IMR-90 (cell line): ENCODE results near the gene CAPN5.

Source experiments
- CEBPB ChIP-seq: IDR thresholded peaks from 2 replicates; pipeline ENCODE4 v1.6.1; 2012; ENCODE audit warnings: low read depth, low read length, improper control_type of control experiment
- CHD1 ChIP-seq: IDR thresholded peaks from 2 replicates; pipeline ENCODE4 v1.6.1; 2012; ENCODE audit warnings: low read depth, low read length, improper control_type of control experiment
- CTCF ChIP-seq: conservative IDR thresholded peaks from 2 replicates; pipeline ENCODE4 v1.5.1; 2012; ENCODE audit warnings: mild to moderate bottlenecking, low read depth, low read length, improper control_type of control experiment
- MAFK ChIP-seq: IDR thresholded peaks from 2 replicates; pipeline ENCODE4 v1.6.1; 2012; ENCODE audit warnings: low read depth, low read length, improper control_type of control experiment
- MAZ ChIP-seq: IDR thresholded peaks from 2 replicates; pipeline ENCODE4 v1.6.1; 2012; ENCODE audit warnings: low read depth, mild to moderate bottlenecking, low read length, improper control_type of control experiment, moderate library complexity, borderline replicate concordance
- MXI1 ChIP-seq: IDR thresholded peaks from 2 replicates; pipeline ENCODE4 v1.6.1; 2012; ENCODE audit warnings: low read depth, mild to moderate bottlenecking, low read length, moderate library complexity, borderline replicate concordance
- NFE2L2 ChIP-seq: fragments of 150-350 bp; IDR thresholded peaks from 2 replicates; pipeline ENCODE4 v1.6.1; 2016; ENCODE audit warnings: low read depth, mild to moderate bottlenecking, low read length
- POLR2A ChIP-seq: IDR thresholded peaks from 2 replicates; pipeline ENCODE4 v1.6.1; 2012; ENCODE audit warnings: mild to moderate bottlenecking, low read depth, low read length
- RAD21 ChIP-seq: IDR thresholded peaks from 2 replicates; pipeline ENCODE4 v1.6.1; 2012; ENCODE audit warnings: low read length, improper control_type of control experiment
- SMC3 ChIP-seq: fragments of 150-350 bp; IDR thresholded peaks from 2 replicates; pipeline ENCODE4 v1.6.1; 2016; ENCODE audit warnings: low read depth, mild to moderate bottlenecking, antibody characterized with exemption, low read length, moderate library complexity
- TF ChIP-seq, protein P1 (sequence below): fragments of 150-350 bp; IDR thresholded peaks from 2 replicates; pipeline ENCODE4 v1.6.1; 2016; ENCODE audit warnings: low read depth, mild to moderate bottlenecking, low read length, moderate library complexity, borderline replicate concordance
- TF ChIP-seq, protein P2 (sequence below): fragments of 150-350 bp; IDR thresholded peaks from 2 replicates; pipeline ENCODE4 v1.6.1; 2017; ENCODE audit warnings: mild to moderate bottlenecking, antibody characterized with exemption, low read length, low read depth

- TF ChIP-seq, protein P1, sequence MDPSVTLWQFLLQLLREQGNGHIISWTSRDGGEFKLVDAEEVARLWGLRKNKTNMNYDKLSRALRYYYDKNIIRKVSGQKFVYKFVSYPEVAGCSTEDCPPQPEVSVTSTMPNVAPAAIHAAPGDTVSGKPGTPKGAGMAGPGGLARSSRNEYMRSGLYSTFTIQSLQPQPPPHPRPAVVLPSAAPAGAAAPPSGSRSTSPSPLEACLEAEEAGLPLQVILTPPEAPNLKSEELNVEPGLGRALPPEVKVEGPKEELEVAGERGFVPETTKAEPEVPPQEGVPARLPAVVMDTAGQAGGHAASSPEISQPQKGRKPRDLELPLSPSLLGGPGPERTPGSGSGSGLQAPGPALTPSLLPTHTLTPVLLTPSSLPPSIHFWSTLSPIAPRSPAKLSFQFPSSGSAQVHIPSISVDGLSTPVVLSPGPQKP, result no peak
- no peak for TF ChIP-seq CTCF
- TF ChIP-seq, protein P2, sequence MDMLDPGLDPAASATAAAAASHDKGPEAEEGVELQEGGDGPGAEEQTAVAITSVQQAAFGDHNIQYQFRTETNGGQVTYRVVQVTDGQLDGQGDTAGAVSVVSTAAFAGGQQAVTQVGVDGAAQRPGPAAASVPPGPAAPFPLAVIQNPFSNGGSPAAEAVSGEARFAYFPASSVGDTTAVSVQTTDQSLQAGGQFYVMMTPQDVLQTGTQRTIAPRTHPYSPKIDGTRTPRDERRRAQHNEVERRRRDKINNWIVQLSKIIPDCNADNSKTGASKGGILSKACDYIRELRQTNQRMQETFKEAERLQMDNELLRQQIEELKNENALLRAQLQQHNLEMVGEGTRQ, result no peak
- TF ChIP-seq MAZ, result no peak
- no peak for TF ChIP-seq POLR2A
- TF ChIP-seq RAD21, result no peak
- TF ChIP-seq MAFK, result no peak
- TF ChIP-seq MXI1, result no peak
- TF ChIP-seq NFE2L2, result no peak
- TF ChIP-seq SMC3, result no peak
- TF ChIP-seq CHD1, result no peak
- TF ChIP-seq CEBPB, result no peak
These were observed 52.2 kb downstream of the CAPN5 start for GRCh38 chr11:77118971-77119370.
